ENCODE measurements around the gene EGLN1.

EGLN1 gene

GRCh38 chr1:231420959-231421545 lies 1.0 kb downstream of the EGLN1 start:
- peak; percentile 12 for DNase-seq (ENCODE audit: low read depth)

- DNase-seq (ENCODE audit: low read depth) = no peak
Observed at GRCh38 chr1:231420299-231420958, 1.7 kb downstream of the EGLN1 start.

- DNase-seq (ENCODE audit: low read depth) = no peak
Observed at GRCh38 chr1:231419738-231420298, 2.3 kb downstream of the EGLN1 start.

- no peak for DNase-seq (ENCODE audit: low read depth)
Observed at GRCh38 chr1:231419147-231419546, 2.9 kb downstream of the EGLN1 start.

GRCh38 chr1:231418741-231419107 lies 3.4 kb downstream of the EGLN1 start:
- no peak for DNase-seq (ENCODE audit: low read depth)

- DNase-seq (ENCODE audit: low read depth) = no peak
Observed at GRCh38 chr1:231418101-231418740, 3.9 kb downstream of the EGLN1 start.

- DNase-seq (ENCODE audit: low read depth) = no peak
Observed at GRCh38 chr1:231417513-231417912, 4.6 kb downstream of the EGLN1 start.

- DNase-seq (ENCODE audit: low read depth) = no peak
Observed at GRCh38 chr1:231416901-231417300, 5.2 kb downstream of the EGLN1 start.

GRCh38 chr1:231415018-231415583 lies 7.0 kb downstream of the EGLN1 start:
- no peak for DNase-seq (ENCODE audit: low read depth)

GRCh38 chr1:231414260-231415016 lies 7.6 kb downstream of the EGLN1 start:
- DNase-seq (ENCODE audit: low read depth) = no peak

GRCh38 chr1:231413749-231414082 lies 8.4 kb downstream of the EGLN1 start:
- DNase-seq (ENCODE audit: low read depth) = no peak

- DNase-seq (ENCODE audit: low read depth) = no peak
Observed at GRCh38 chr1:231411036-231411531, 11.0 kb downstream of the EGLN1 start.

- DNase-seq (ENCODE audit: low read depth) = no peak
Observed at GRCh38 chr1:231410036-231410612, 12.0 kb downstream of the EGLN1 start.

- DNase-seq (ENCODE audit: low read depth) = no peak
Observed at GRCh38 chr1:231408528-231409094, 13.5 kb downstream of the EGLN1 start.

GRCh38 chr1:231407547-231408396 lies 14.3 kb downstream of the EGLN1 start:
- no peak for DNase-seq (ENCODE audit: low read depth)

GRCh38 chr1:231407049-231407448 lies 15.0 kb downstream of the EGLN1 start:
- DNase-seq (ENCODE audit: low read depth) = no peak

GRCh38 chr1:231404318-231404717 lies 17.8 kb downstream of the EGLN1 start:
- no peak for DNase-seq (ENCODE audit: low read depth)

GRCh38 chr1:231401478-231401877 lies 20.6 kb downstream of the EGLN1 start:
- no peak for DNase-seq (ENCODE audit: low read depth)

GRCh38 chr1:231397886-231398671 lies 24.0 kb downstream of the EGLN1 start:
- DNase-seq (ENCODE audit: low read depth) = no peak

- DNase-seq (ENCODE audit: low read depth) = no peak
Observed at GRCh38 chr1:231396643-231397042, 25.4 kb downstream of the EGLN1 start.
